Endothelial cell of umbilical vein (primary cell): ENCODE results near the gene DAZAP2. TPM values are rescaled to one million over a fixed set of nuclear protein-coding genes. Genes with fewer than 3 reads are reported as not detected.

ENCODE experiments used
- BruUV-seq: library from RNA; stranded (reverse); fragments of 400-500 nt; replicated peaks from 2 replicates; lab custom pipeline; 2021; lab: Mats Ljungman, UMichigan
- CTCF ChIA-PET: fragments of 300-600, 350-600 bp; sonication (Branson Sonifier 250); formaldehyde crosslinking; loops from one replicate; lab custom pipeline; 2021; ENCODE audit warnings: antibody characterized with exemption, inconsistent platforms; lab: Charles Lee
- POLR2A ChIA-PET: fragments of 300-600, 350-600 bp; sonication (Branson Sonifier 250); formaldehyde crosslinking; loops from one replicate; lab custom pipeline; 2021; ENCODE audit warnings: antibody characterized with exemption, inconsistent platforms; lab: Charles Lee
- DNase-seq: peaks from one replicate; pipeline ENCODE4 v3.0.0-alpha.2; 2011; ENCODE audit warnings: low read depth, low spot score
- FAIRE-seq: peaks from 2 replicates; lab custom pipeline; 2011; peaks lifted over from hg19 to GRCh38; lab: Jason Lieb, UNC
- H2AFZ ChIP-seq: 2 replicates; pipeline ENCODE4 v1.6.0; 2012; ENCODE audit warnings: low read depth, low read length, control low read depth, inconsistent platforms
- H3K27ac ChIP-seq: 2 replicates; pipeline ENCODE4 v1.5.1; 2011; ENCODE audit warnings: low read depth, mild to moderate bottlenecking, control low read depth, low read length, moderate library complexity; ENCODE audit not compliant: insufficient read depth
- H3K27me3 ChIP-seq, 2 experiments: 2 replicates each; pipeline versions ENCODE4 v1.6.0 to v1.6.1; 2011; ENCODE audit warnings: low read length in 2 of 2, mixed read lengths in 1 of 2; ENCODE audit not compliant: control insufficient read depth in 2 of 2, insufficient read depth in 2 of 2
- H3K36me3 ChIP-seq, 2 experiments: 2 replicates in 1 of 2; 3 replicates in 1 of 2; pipeline ENCODE4 v1.5.1; 2011; ENCODE audit warnings: low read length in 2 of 2, mild to moderate bottlenecking in 1 of 2, moderate library complexity in 1 of 2; ENCODE audit not compliant: control insufficient read depth in 2 of 2, insufficient read depth in 2 of 2; ENCODE audit errors: extremely low read depth in 1 of 2
- H3K4me1 ChIP-seq: 3 replicates; pipeline ENCODE4 v1.5.1; 2011; ENCODE audit warnings: mild to moderate bottlenecking, low read length; ENCODE audit not compliant: control insufficient read depth, insufficient read depth; ENCODE audit errors: extremely low read depth
- H3K4me2 ChIP-seq: 2 replicates; pipeline ENCODE4 v1.6.1; 2011; ENCODE audit warnings: low read length, control low read depth, mixed read lengths; ENCODE audit not compliant: insufficient read depth
- H3K4me3 ChIP-seq, 3 experiments: fragments of 200-600 bp in 1 of 3; sonication (generic), shearing (Covaris generic) in 1 of 3; replicated peaks in 1 of 3; 2 replicates each; pipeline ENCODE4 v1.5.1; 2011 to 2016; ENCODE audit warnings: control low read depth in 3 of 3, low read length in 3 of 3, mild to moderate bottlenecking in 2 of 3, inconsistent platforms in 1 of 3, low read depth in 1 of 3, moderate library complexity in 1 of 3; ENCODE audit not compliant: insufficient read depth in 1 of 3
- H3K79me2 ChIP-seq: 2 replicates; pipeline ENCODE4 v1.6.0; 2012; ENCODE audit warnings: low read length, inconsistent platforms; ENCODE audit not compliant: control insufficient read depth, insufficient read depth
- H3K9ac ChIP-seq: replicated peaks from 2 replicates; pipeline ENCODE3; 2011; ENCODE audit warnings: low read length, control low read depth; ENCODE audit not compliant: insufficient read depth; ENCODE audit errors: extremely low read depth
- H3K9me1 ChIP-seq: replicated peaks from 3 replicates; pipeline ENCODE4 v1.6.0; 2011; ENCODE audit warnings: mild to moderate bottlenecking, low read length; ENCODE audit not compliant: control insufficient read depth, insufficient read depth; ENCODE audit errors: extremely low read depth
- H3K9me3 ChIP-seq: replicated peaks from 2 replicates; pipeline ENCODE4 v1.5.1; 2012; ENCODE audit warnings: low read length, inconsistent platforms; ENCODE audit not compliant: control insufficient read depth, insufficient read depth
- H4K20me1 ChIP-seq: replicated peaks from 2 replicates; pipeline ENCODE3; 2011; ENCODE audit warnings: mild to moderate bottlenecking, low read length; ENCODE audit not compliant: control insufficient read depth, insufficient read depth; ENCODE audit errors: extremely low read depth
- CTCF ChIP-seq, 2 donors: IDR thresholded peaks; 1 replicate in 1 of 2; 2 replicates in 1 of 2; pipeline ENCODE4 v1.5.1; 2011; ENCODE audit warnings: low read length in 2 of 2, mild to moderate bottlenecking in 2 of 2, moderate library complexity in 2 of 2, control low read depth in 1 of 2, inconsistent platforms in 1 of 2, low read depth in 1 of 2; ENCODE audit not compliant: insufficient read depth in 1 of 2; ENCODE audit errors: extremely low read depth in 1 of 2
- FOS ChIP-seq: IDR thresholded peaks from 2 replicates; pipeline ENCODE4 v1.6.1; 2011; ENCODE audit warnings: mild to moderate bottlenecking, low read length, moderate library complexity, borderline replicate concordance; ENCODE audit not compliant: insufficient read depth
- POLR2A ChIP-seq: IDR thresholded peaks from 2 replicates; pipeline ENCODE4 v1.6.1; 2012; ENCODE audit warnings: low read depth, mild to moderate bottlenecking, control low read depth, low read length
- dilution Hi-C: fragments of 300-500 bp; cut with MboI; formaldehyde crosslinking; loops from one replicate; pipeline ENCODE4 v1.15.0; 2019; ENCODE audit warnings: low sequenced_read_pairs; ENCODE audit not compliant: extremely low pct_ligation_motif_present
- intact Hi-C: fragments of 100-400 bp; cut with micrococcal nuclease; formaldehyde crosslinking; loops from one replicate; pipeline ENCODE4 v1.10.0; 2022
- polyA plus RNA-seq, 4 experiments: library from polyadenylated mRNA; depleted of rRNA in 3 of 4; stranded (reverse) in 3 of 4; unstranded in 1 of 4; fragments of >200 nt; gene quantifications; 2 replicates each; pipeline versions ENCODE4 v1.2.1 to v1.2.3, GENCODE V29; 2011 to 2012; ENCODE audit warnings: missing spikeins in 1 of 4
- total RNA-seq: library from RNA; stranded (reverse); gene quantifications from 2 replicates; pipeline ENCODE4 v1.2.3, GENCODE V29; 2021

The DAZAP2 gene
- total and polyA plus RNA-seq, 2 donors (not counting 3 experiments of a cell fraction or from before 2014, with no cell fraction given) = 177 to 497 TPM

- POLR2A ChIA-PET = interaction anchor here (0.5 to 1.6 kb wide), 12 partner anchors 18 to 455 kb away, joined by 3 to 12 read pairs (median 4); partner anchors contain the start of genes CSRNP2 and TFCP2
- TF ChIP-seq CTCF (IDR thresholded peaks at IDR 0.05; ENCODE audit: extremely low read depth in 1 of 2, insufficient read depth in 1 of 2, low read depth in 1 of 2, low read length in 2 of 2) (peak; percentile 20 to 68), FOS (no peak), POLR2A (peak; percentile 16)
- no peaks in the 10 kb centered on the region for H3K27me3 ChIP-seq
- peak within 1 kb of the TSS; percentile 70 for H3K27ac ChIP-seq
- H2AFZ ChIP-seq = peak within 1 kb of the TSS; percentile 82
- CTCF ChIA-PET = interaction anchor here (0.5 to 2.4 kb wide), 22 partner anchors 11 to 685 kb away, joined by 3 to 27 read pairs (median 4); partner anchors contain the start of genes DAZAP2 and SMAGP
- H3K4me1 ChIP-seq = peaks cover 16% of the 10 kb centered on the region
- dilution Hi-C loops = no loop called here
- no peaks in the 10 kb centered on the region for H3K36me3 ChIP-seq
- FAIRE-seq (peak; percentile 59), DNase-seq (peak; percentile 85)
- peak within 1 kb of the TSS; percentile 85 for H3K9ac ChIP-seq
- BruUV-seq = TSS peak; percentile 53
- peak within 1 kb of the TSS; percentile 64 to 89 (median 69) for H3K4me3 ChIP-seq
- intact Hi-C loops = loop anchor here (1.0 to 5.0 kb wide), 4 partner anchors 21 to 136 kb away; partner anchors contain the start of genes CSRNP2, DAZAP2 and SMAGP
- H3K9me3 ChIP-seq = no peaks in the 10 kb centered on the region
- H4K20me1 ChIP-seq = no peaks in the 10 kb centered on the region
- H3K9me1 ChIP-seq = no peaks in the 10 kb centered on the region
- H3K79me2 ChIP-seq = no peaks in the 10 kb centered on the region
- peak within 1 kb of the TSS; percentile 84 for H3K4me2 ChIP-seq
Observed at GRCh38 chr12:51217968-51218606, 20.5 kb upstream of the DAZAP2 start, which contains the start of gene POU6F1. Gene POU6F1, minus strand, starts transcription at chr12:51218062. Its CDS starts 11,226 bp downstream, at chr12:51206836.
